ENCODE data around the gene MB21D2. TPM values are rescaled to one million over a fixed set of nuclear protein-coding genes. Genes with fewer than 3 reads are reported as not detected.

Gene MB21D2
- total RNA-seq, 4 donors from 2014 or later = 3.6 to 7.5 (median 6.5) TPM

DNA sequence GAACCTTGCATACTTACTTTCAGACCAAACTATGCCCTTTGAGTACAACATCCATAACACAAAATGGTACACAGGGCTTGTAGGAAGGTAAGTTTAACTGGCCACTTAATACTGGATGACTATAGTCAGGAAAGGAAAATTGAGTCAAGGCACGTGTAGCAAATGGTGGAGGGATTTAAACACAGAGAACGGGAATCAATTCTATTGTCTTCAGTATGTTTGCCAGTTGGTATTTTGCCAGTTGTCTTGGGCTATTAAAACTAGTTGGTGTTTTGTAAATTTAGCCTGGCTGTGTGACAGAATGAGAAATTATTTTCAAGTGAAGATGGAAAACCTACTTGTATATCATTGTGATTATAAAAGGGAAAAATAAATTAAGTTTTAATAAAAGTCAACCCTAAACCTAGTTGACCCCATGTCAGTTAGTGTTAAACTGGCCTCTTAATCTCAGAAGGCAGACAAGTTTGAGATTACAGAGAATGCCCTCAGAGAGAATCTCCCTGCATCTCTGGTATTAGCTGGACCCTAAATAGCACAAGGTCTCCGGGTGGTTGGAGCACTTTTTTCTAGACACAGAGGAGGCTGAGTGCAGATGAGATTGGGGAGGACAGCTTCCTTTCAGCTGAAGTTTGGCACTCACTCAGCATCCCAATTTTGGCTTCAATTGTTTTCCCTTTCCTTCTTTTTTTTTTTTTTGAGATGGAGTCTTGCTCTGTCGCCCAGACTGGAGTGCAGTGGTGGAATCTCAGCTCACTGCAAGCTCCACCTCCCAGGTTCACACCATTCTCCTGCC, 91.2 kb downstream of the MB21D2 start:
- H3K4me1 ChIP-seq = peaks cover 0 to 26% (median 0%) of the 10 kb centered on the region in 4 donors
- TF ChIP-seq, protein P1, sequence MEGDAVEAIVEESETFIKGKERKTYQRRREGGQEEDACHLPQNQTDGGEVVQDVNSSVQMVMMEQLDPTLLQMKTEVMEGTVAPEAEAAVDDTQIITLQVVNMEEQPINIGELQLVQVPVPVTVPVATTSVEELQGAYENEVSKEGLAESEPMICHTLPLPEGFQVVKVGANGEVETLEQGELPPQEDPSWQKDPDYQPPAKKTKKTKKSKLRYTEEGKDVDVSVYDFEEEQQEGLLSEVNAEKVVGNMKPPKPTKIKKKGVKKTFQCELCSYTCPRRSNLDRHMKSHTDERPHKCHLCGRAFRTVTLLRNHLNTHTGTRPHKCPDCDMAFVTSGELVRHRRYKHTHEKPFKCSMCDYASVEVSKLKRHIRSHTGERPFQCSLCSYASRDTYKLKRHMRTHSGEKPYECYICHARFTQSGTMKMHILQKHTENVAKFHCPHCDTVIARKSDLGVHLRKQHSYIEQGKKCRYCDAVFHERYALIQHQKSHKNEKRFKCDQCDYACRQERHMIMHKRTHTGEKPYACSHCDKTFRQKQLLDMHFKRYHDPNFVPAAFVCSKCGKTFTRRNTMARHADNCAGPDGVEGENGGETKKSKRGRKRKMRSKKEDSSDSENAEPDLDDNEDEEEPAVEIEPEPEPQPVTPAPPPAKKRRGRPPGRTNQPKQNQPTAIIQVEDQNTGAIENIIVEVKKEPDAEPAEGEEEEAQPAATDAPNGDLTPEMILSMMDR (IDR thresholded peaks at IDR 0.05) = no peak
- no peaks in the 10 kb centered on the region for H3K27me3 ChIP-seq
- WGBS, 2 donors = 41 to 48% methylated on average over 4 of the region's 4 CpGs
- DNase-seq (ENCODE audit: low spot score in 2 of 2) = no peak
- no peaks in the 10 kb centered on the region for H3K36me3 ChIP-seq
- no peaks in the 10 kb centered on the region for H3K9me3 ChIP-seq
- H3K27ac ChIP-seq = peak overlapping the region in 1 of 4 donors; percentile 18
- H3K4me3 ChIP-seq = no peak overlapping the region

DNA sequence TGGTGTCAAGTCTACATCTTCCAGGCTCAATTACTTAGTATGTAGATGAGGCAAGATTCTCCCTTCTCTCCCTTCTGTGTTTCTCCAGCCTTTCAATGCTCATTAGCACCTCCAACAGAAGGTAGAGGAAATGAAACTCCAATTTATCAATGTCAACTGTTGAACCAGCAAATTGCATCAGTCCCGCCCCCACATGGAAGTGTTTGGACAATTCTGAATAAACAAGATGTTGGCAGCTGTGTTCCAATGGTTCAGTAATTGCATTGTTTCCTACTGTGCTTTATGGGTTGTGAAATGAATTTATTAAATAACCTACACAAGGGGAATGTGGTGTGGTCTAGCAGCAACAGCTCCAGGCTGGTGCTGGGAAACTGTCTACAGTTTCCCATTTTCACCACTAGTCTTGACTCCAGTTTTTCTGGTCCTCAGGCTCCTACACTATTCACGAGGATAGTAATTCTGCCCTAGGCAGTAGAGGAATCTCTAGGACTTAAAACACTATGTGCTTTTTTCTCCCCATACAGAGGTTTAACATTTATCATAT, 91.9 kb downstream of the MB21D2 start:
- no peak for DNase-seq (ENCODE audit: low spot score in 2 of 2)
- TF ChIP-seq EP300 (IDR thresholded peaks at IDR 0.05) = no peak
- TF ChIP-seq, protein P1 (IDR thresholded peaks at IDR 0.05) = peak in 1 of 5 experiments; percentile 13
- Histone ChIP-seq H3K9me3 (no peaks in the 10 kb centered on the region), H3K4me1 (peaks cover 0 to 20% (median 0%) of the 10 kb centered on the region in 4 donors), H3K27me3 (no peaks in the 10 kb centered on the region), H3K27ac (peak overlapping the region in 1 of 4 donors; percentile 18), H3K4me3 (no peak overlapping the region), H3K36me3 (no peaks in the 10 kb centered on the region)
- 47 to 53% methylated on average over 2 of the region's 2 CpGs for WGBS, 2 donors

DNA sequence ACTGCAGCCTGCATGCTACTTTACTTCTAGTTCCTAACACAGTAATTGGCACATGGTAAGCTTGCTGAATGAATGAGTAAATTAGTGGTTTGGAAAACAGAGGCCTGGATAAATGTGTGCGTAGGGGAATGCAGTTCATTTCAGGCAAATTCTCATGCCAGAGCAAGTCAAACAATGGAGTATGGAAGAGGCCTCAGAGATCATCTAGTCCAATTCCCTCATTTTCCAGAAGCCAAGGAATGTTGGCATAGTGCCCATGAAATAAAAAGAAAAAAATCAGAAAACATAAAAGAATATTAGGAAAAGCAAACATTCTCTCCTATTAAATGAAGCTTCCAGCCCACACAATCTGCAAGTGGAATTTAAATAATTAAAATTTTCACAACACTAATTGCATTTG, 92.4 kb downstream of the MB21D2 start:
- no peaks in the 10 kb centered on the region for H3K36me3 ChIP-seq
- H3K4me3 ChIP-seq = no peak overlapping the region
- no peaks in the 10 kb centered on the region for H3K9me3 ChIP-seq
- H3K4me1 ChIP-seq = peaks cover 0 to 20% (median 0%) of the 10 kb centered on the region in 4 donors
- WGBS, 2 donors = 15 to 33% methylated on average over 1 of the region's 1 CpG
- H3K27me3 ChIP-seq = no peaks in the 10 kb centered on the region
- DNase-seq (ENCODE audit: low spot score in 2 of 2) = no peak
- H3K27ac ChIP-seq = no peak overlapping the region
- TF ChIP-seq, protein P1 (IDR thresholded peaks at IDR 0.05) = no peak
- TF ChIP-seq POLR2A (IDR thresholded peaks at IDR 0.05) (no peak), EP300 (IDR thresholded peaks at IDR 0.05) (no peak)

DNA sequence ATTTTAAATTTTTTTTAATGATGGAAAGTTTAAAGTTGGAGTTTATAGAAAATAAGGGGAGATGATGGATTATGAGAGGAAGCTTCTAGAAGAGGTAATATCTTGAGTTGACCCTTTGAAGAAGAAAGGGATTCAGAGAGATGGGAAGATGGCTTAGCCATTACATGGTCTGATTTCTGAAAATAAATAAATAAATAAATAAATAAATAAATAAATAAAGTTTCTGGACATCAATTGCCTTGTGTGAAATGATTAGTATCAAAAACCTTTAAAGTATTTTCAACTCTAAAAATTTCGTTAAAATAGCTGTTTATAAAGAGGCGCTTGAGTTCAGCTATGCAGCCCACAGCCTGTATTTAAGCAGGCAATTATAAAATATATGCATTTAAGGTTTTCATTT, 93.3 kb downstream of the MB21D2 start:
- H3K9me3 ChIP-seq = no peaks in the 10 kb centered on the region
- no peak overlapping the region for H3K4me3 ChIP-seq
- DNase-seq (ENCODE audit: low spot score in 2 of 2) = no peak
- 94 to 96% methylated on average over 2 of the region's 2 CpGs for WGBS, 2 donors
- TF ChIP-seq EP300 (IDR thresholded peaks at IDR 0.05) = no peak
- TF ChIP-seq POLR2A (IDR thresholded peaks at IDR 0.05) = no peak
- TF ChIP-seq, protein P1 (IDR thresholded peaks at IDR 0.05) = no peak
- no peaks in the 10 kb centered on the region for H3K36me3 ChIP-seq
- H3K4me1 ChIP-seq = peaks cover 0 to 26% (median 2%) of the 10 kb centered on the region in 4 donors
- no peak overlapping the region for H3K27ac ChIP-seq
- H3K27me3 ChIP-seq = no peaks in the 10 kb centered on the region

DNA sequence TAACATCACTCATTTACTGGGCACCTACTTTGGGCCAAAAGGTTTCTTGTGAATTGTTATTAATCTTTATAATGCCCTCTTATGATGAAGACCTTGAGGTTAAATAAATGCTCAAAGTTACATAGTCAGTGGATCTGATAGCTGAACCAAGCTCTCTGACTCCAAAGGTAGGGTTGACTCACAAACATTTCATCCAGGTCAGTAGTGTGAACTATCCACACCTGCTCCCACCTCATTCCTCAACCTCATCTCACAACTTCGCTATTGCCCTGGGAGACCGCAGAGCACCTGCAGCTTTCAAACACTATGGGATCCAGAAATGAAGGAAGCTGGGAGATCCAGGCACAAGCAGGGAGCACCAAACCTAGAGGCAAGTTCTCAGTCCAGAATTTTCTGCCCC, 96.5 kb downstream of the MB21D2 start:
- DNase-seq (ENCODE audit: low spot score in 2 of 2) = no peak
- WGBS, 2 donors = 100% methylated on average over 2 of the region's 2 CpGs
- H3K36me3 ChIP-seq = no peaks in the 10 kb centered on the region
- H3K4me3 ChIP-seq = no peak overlapping the region
- no peak for TF ChIP-seq POLR2A (IDR thresholded peaks at IDR 0.05)
- TF ChIP-seq, protein P1 (IDR thresholded peaks at IDR 0.05) = no peak
- TF ChIP-seq EP300 (IDR thresholded peaks at IDR 0.05) = no peak
- H3K9me3 ChIP-seq = no peaks in the 10 kb centered on the region
- no peaks in the 10 kb centered on the region for H3K27me3 ChIP-seq
- H3K4me1 ChIP-seq = peaks cover 0 to 43% (median 9%) of the 10 kb centered on the region in 4 donors
- no peak overlapping the region for H3K27ac ChIP-seq
